Peyer's patch (tissue), 4 donors: Measurements from ENCODE around the gene PIR.

Experiments used
- POLR2A ChIP-seq, 2 donors: fragments of 450-650 bp; IDR thresholded peaks; one replicate each; pipeline ENCODE4 v1.5.1; 2017; ENCODE audit warnings: antibody characterized with exemption in 2 of 2, mild to moderate bottlenecking in 2 of 2, moderate library complexity in 2 of 2
- TF ChIP-seq, protein P1 (sequence below), 6 experiments: fragments of 450-650 bp in 4 of 6; fragments of 200-600 bp in 2 of 6; sonication (generic) in 1 of 6; IDR thresholded peaks; one replicate each; pipeline ENCODE4 v1.5.1; 2017 to 2019; ENCODE audit warnings: antibody characterized with exemption in 6 of 6, mild to moderate bottlenecking in 3 of 6, moderate library complexity in 1 of 6

DNA sequence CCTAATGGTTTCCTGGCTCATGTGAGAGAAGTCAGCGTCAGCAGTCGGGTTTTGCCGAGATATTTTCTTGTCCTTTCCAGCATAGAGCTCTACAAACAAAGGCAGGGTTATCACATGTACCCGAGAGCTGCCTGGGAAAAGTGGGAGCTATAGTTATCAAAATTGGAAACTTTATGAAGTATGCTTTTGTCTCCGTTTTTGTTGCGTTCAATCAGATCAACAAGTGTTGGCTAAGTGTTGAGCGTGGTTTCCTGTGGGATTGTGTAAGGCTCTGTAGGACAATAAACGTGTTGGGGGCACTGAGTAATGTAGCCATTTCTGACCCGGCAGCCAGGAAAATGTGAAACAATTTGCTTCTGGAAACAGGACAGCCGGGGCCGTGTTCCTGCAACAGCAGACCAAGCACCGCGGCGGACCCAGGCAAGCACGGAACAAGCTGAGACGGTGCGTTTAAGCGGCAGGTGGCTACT lies 7.4 kb upstream of the PIR start, which contains the start of gene BMX:
- TF ChIP-seq, protein P1, sequence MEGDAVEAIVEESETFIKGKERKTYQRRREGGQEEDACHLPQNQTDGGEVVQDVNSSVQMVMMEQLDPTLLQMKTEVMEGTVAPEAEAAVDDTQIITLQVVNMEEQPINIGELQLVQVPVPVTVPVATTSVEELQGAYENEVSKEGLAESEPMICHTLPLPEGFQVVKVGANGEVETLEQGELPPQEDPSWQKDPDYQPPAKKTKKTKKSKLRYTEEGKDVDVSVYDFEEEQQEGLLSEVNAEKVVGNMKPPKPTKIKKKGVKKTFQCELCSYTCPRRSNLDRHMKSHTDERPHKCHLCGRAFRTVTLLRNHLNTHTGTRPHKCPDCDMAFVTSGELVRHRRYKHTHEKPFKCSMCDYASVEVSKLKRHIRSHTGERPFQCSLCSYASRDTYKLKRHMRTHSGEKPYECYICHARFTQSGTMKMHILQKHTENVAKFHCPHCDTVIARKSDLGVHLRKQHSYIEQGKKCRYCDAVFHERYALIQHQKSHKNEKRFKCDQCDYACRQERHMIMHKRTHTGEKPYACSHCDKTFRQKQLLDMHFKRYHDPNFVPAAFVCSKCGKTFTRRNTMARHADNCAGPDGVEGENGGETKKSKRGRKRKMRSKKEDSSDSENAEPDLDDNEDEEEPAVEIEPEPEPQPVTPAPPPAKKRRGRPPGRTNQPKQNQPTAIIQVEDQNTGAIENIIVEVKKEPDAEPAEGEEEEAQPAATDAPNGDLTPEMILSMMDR (IDR thresholded peaks at IDR 0.05) = no peak
- no peak for TF ChIP-seq POLR2A (IDR thresholded peaks at IDR 0.05)
